RWPE2 (cell line): ENCODE data around the gene PCED1A.
A peak's percentile ranks its signal among the peaks of the same experiment; 100 is the strongest.

ENCODE experiments used
- ATAC-seq: fragments of 200-7000 bp; cut with Tn5 transposase; 3 replicates; pipeline ENCODE4 v1.9.1; 2021; ENCODE audit warnings: low read depth
- DNase-seq: peaks from one replicate; pipeline ENCODE4 v3.0.0-alpha.2; 2020; ENCODE audit warnings: low spot score
- H3K27ac ChIP-seq: fragments of 450-650 bp; 2 replicates; pipeline ENCODE4 v1.5.1; 2017; ENCODE audit warnings: mild to moderate bottlenecking; ENCODE audit not compliant: poor library complexity, severe bottlenecking
- H3K27me3 ChIP-seq: fragments of 250-450 bp; sonication (Bioruptor Pico); 2 replicates; pipeline ENCODE4 v1.5.1; 2021; ENCODE audit warnings: mild to moderate bottlenecking, moderate library complexity; ENCODE audit not compliant: insufficient read depth, poor library complexity, severe bottlenecking
- H3K36me3 ChIP-seq: fragments of 250-450 bp; sonication (Bioruptor Pico); 2 replicates; pipeline ENCODE4 v1.5.1; 2020; ENCODE audit warnings: low read depth, mild to moderate bottlenecking, moderate library complexity
- H3K4me1 ChIP-seq: fragments of 250-450 bp; sonication (Bioruptor Pico); 2 replicates; pipeline ENCODE4 v1.5.1; 2021; ENCODE audit warnings: mild to moderate bottlenecking, moderate library complexity; ENCODE audit not compliant: insufficient read depth, poor library complexity, severe bottlenecking
- H3K4me3 ChIP-seq: fragments of 250-450 bp; sonication (Bioruptor Pico); 2 replicates; pipeline ENCODE4 v1.5.1; 2021; ENCODE audit warnings: mild to moderate bottlenecking, moderate library complexity; ENCODE audit not compliant: severe bottlenecking
- H3K9me3 ChIP-seq: fragments of 250-450 bp; sonication (Bioruptor Pico); 2 replicates; pipeline ENCODE4 v1.5.1; 2021; ENCODE audit warnings: mild to moderate bottlenecking, moderate library complexity; ENCODE audit not compliant: severe bottlenecking
- CTCF ChIP-seq: fragments of 450-650 bp; IDR thresholded peaks from one replicate; pipeline ENCODE4 v1.5.1; 2017; ENCODE audit warnings: mild to moderate bottlenecking, moderate library complexity; ENCODE audit not compliant: poor library complexity, severe bottlenecking

PCED1A gene

GRCh38 chr20:2817341-2817726 lies 23.1 kb downstream of the PCED1A start:
- ATAC-seq = no peak
- peaks cover 13% of the 10 kb centered on the region for H3K4me1 ChIP-seq
- peaks cover 7% of the 10 kb centered on the region for H3K27me3 ChIP-seq
- H3K27ac ChIP-seq = no peak overlapping the region
- H3K36me3 ChIP-seq = no peaks in the 10 kb centered on the region
- TF ChIP-seq CTCF = no peak
- DNase-seq = no peak
- H3K4me3 ChIP-seq = no peak overlapping the region
- H3K9me3 ChIP-seq = peaks cover 3% of the 10 kb centered on the region

GRCh38 chr20:2816583-2817340 lies 23.7 kb downstream of the PCED1A start:
- Histone ChIP-seq H3K27me3 (peaks cover 3% of the 10 kb centered on the region), H3K27ac (no peak overlapping the region), H3K4me3 (no peak overlapping the region), H3K36me3 (no peaks in the 10 kb centered on the region), H3K9me3 (peaks cover 8% of the 10 kb centered on the region), H3K4me1 (peaks cover 13% of the 10 kb centered on the region)
- DNase-seq (no peak), ATAC-seq (no peak)
- TF ChIP-seq CTCF = peak; percentile 10

- no peak for TF ChIP-seq CTCF
- peaks cover 13% of the 10 kb centered on the region for H3K4me1 ChIP-seq
- no peaks in the 10 kb centered on the region for H3K27me3 ChIP-seq
- DNase-seq = no peak
- H3K4me3 ChIP-seq = no peak within 1 kb of the TSS
- H3K27ac ChIP-seq = peak within 1 kb of the TSS; percentile 62
- H3K36me3 ChIP-seq = no peaks in the 10 kb centered on the region
- H3K9me3 ChIP-seq = peaks cover 8% of the 10 kb centered on the region
- ATAC-seq = no peak
Measured at GRCh38 chr20:2816030-2816582, 24.3 kb downstream of the PCED1A start, which contains the start of gene TMEM239. TSS of gene TMEM239 (plus strand) at chr20:2816364. CDS start at chr20:2816555, 191 bp downstream.

GRCh38 chr20:2815242-2815900 lies 25.1 kb downstream of the PCED1A start:
- ATAC-seq (no peak), DNase-seq (no peak)
- Histone ChIP-seq H3K9me3 (peaks cover 8% of the 10 kb centered on the region), H3K27me3 (no peaks in the 10 kb centered on the region), H3K4me1 (peaks cover 13% of the 10 kb centered on the region), H3K36me3 (no peaks in the 10 kb centered on the region), H3K4me3 (no peak overlapping the region), H3K27ac (peak overlapping the region; percentile 62)
- TF ChIP-seq CTCF = no peak
